ENCODE data around the gene TMEM161A. TPM values are rescaled to one million over a fixed set of nuclear protein-coding genes. Genes with fewer than 3 reads are reported as not detected.
A peak's percentile ranks its signal among the peaks of the same experiment; 100 is the strongest.

Gene TMEM161A
- total and polyA plus RNA-seq, 9 of the 15 experiments (the other 6 are each of a cell fraction or from before 2014, with no cell fraction given): 0.63 to 92.3 (median 38.9) TPM

GRCh38 chr19:19185853-19186740 is 47.8 kb upstream of the TMEM161A start:
- H3K27ac ChIP-seq (ENCODE audit: extremely low read depth, low read depth, low read length): peak overlapping the region; percentile 45; the same call in 1 of the 3 replicates
- H2AFZ ChIP-seq (ENCODE audit: low read depth, low read length): no peak overlapping the region
- no peaks in the 10 kb centered on the region for H4K20me1 ChIP-seq (replicated peaks; ENCODE audit: control insufficient read depth, insufficient read depth, low read length)
- in situ Hi-C loops (cut with MboI) (no loop called here), intact Hi-C loops (cut with micrococcal nuclease) (loop anchor here (5.0 kb wide), 2 partner anchors 156 to 176 kb away; no protein-coding TSS in a partner anchor)
- 59% methylated on average over 8 of the region's 9 CpGs for WGBS (ENCODE audit: insufficient coverage, low coverage, missing lambda C conversion rate)
- H3K79me2 ChIP-seq (ENCODE audit: control insufficient read depth, insufficient read depth, low read length): peaks cover 13% of the 10 kb centered on the region
- H3K9ac ChIP-seq (ENCODE audit: insufficient read depth in 1 of 2, low read depth in 2 of 2, low read length in 2 of 2): peak overlapping the region in 1 of 2 experiments; percentile 58; a peak in 1 of 4 replicates
- H3K27me3 ChIP-seq (ENCODE audit: control insufficient read depth in 2 of 2, insufficient read depth in 2 of 2, low read length in 2 of 2): no peaks in the 10 kb centered on the region
- H3K4me2 ChIP-seq (ENCODE audit: insufficient read depth, low read length): no peak overlapping the region
- no peaks in the 10 kb centered on the region; the same call in 1 of the 2 replicates for H3K9me3 ChIP-seq (replicated peaks; ENCODE audit: control insufficient read depth, insufficient read depth, low read depth, low read length)
- no TSS peak for BruUV-seq (replicated peaks)
- FAIRE-seq: peak; percentile 85
- ChIA-PET POLR2A (interaction anchor here (0.6 to 1.0 kb wide), 3 partner anchors 11 to 331 kb away, joined by 3 to 4 read pairs (median 3); no protein-coding TSS in a partner anchor), CTCF (ENCODE audit: low intra/inter-chr PET ratio) (interaction anchor here (1.2 to 1.8 kb wide), 2 partner anchors 39 to 304 kb away, joined by 3 to 4 read pairs; no protein-coding TSS in a partner anchor)
- ATAC-seq: peak; percentile 100
- H3K36me3 ChIP-seq (ENCODE audit: control insufficient read depth, insufficient read depth, low read length): peaks cover 39% of the 10 kb centered on the region; the same call in 1 of the 3 replicates
- no peaks in the 10 kb centered on the region for H3K9me1 ChIP-seq (ENCODE audit: control insufficient read depth, insufficient read depth, low read length)
- peaks cover 2 to 15% of the 10 kb centered on the region in 2 experiments; a peak in 3 of 5 replicates for H3K4me1 ChIP-seq (replicated peaks in 1 of 2; ENCODE audit: control insufficient read depth in 2 of 2, insufficient read depth in 2 of 2, low read length in 2 of 2)
- H3K4me3 ChIP-seq: no peak overlapping the region
- peak; percentile 69 to 86 (median 76) for DNase-seq (ENCODE audit: extremely low read depth in 1 of 4, low spot score in 3 of 4)
- TF ChIP-seq PHB2 (IDR thresholded peaks at IDR 0.05; ENCODE audit: low read depth): no peak
- 0 out of 2 replicates have a peak, but pooled peaks have one; percentile 35 for TF ChIP-seq CBX1 (IDR thresholded peaks at IDR 0.05; ENCODE audit: low read depth)
- no peak for TF ChIP-seq BRCA1 (IDR thresholded peaks at IDR 0.05)
- TF ChIP-seq BRCA1 (CRISPR knock-in tag; IDR thresholded peaks at IDR 0.05): no peak
- TF ChIP-seq ZFPM2 (CRISPR knock-in tag; IDR thresholded peaks at IDR 0.05): no peak
- 0 out of 2 replicates have a peak, but pooled peaks have one; percentile 0 for TF ChIP-seq RUNX1 (IDR thresholded peaks at IDR 0.05; ENCODE audit: low read depth)
- no peak for TF ChIP-seq FOSL1 (tag; conservative IDR thresholded peaks at IDR 0.05)
- 0 out of 2 replicates have a peak, but pooled peaks have one; percentile 4 for TF ChIP-seq SPI1 (IDR thresholded peaks at IDR 0.05; ENCODE audit: borderline replicate concordance, low read depth, low read length)
- peak; percentile 52 for TF ChIP-seq POLR2G (IDR thresholded peaks at IDR 0.05; ENCODE audit: low read depth, low read length)
- TF ChIP-seq TFE3 (CRISPR knock-in tag; IDR thresholded peaks at IDR 0.05): no peak
- TF ChIP-seq JUN (IDR thresholded peaks at IDR 0.05; ENCODE audit: borderline replicate concordance, low read depth, low read length): no peak
- TF ChIP-seq JUN (CRISPR knock-in tag; IDR thresholded peaks at IDR 0.05; ENCODE audit: borderline replicate concordance): no peak
- TF ChIP-seq SMARCA5 (IDR thresholded peaks at IDR 0.05): peak; percentile 75; the same call in 1 of the 2 replicates
- TF ChIP-seq DEAF1 (CRISPR knock-in tag; IDR thresholded peaks at IDR 0.05): no peak
- TF ChIP-seq PYGO2 (tag; IDR thresholded peaks at IDR 0.05): no peak
